PFSK-1 (cell line): ENCODE results near the gene YIPF2.

Experiments
- POLR2AphosphoS5 ChIP-seq: IDR thresholded peaks from 2 replicates; pipeline ENCODE4 v1.6.1; 2012; ENCODE audit warnings: low read depth, mild to moderate bottlenecking, control low read depth, low read length, moderate library complexity
- SIN3A ChIP-seq: IDR thresholded peaks from 2 replicates; pipeline ENCODE4 v1.6.1; 2012; ENCODE audit warnings: mild to moderate bottlenecking, low read length, moderate library complexity, borderline replicate concordance; ENCODE audit not compliant: insufficient read depth
- TAF1 ChIP-seq: IDR thresholded peaks from 2 replicates; pipeline ENCODE4 v1.6.1; 2012; ENCODE audit warnings: low read length, control low read depth, borderline replicate concordance; ENCODE audit not compliant: insufficient read depth

GRCh38 chr19:10962863-10963262, 34.4 kb upstream of the YIPF2 start:
- TF ChIP-seq POLR2AphosphoS5 (no peak), SIN3A (no peak), TAF1 (no peak)
